Measurements from ENCODE around the gene PLCB1.

The PLCB1 gene

DNA sequence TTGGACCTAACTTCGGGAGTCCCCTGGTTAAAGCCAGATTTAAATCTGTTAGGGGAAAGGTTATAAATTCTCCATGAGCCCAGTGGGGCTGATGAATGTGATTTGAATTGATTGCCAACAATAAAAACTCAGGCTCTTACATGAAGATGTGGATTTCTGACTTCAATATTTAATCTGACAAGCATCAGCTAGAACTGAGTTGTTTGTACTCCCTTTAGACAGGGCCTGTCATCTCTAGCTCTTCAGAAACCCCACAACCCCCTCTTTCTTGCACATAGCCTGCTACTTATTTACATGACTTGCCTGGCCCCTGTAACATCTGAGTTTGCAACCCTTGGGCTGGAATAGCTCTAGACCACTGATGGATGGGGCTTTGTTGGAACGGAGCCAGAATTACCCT is 745.2 kb downstream of the PLCB1 start:
- H3K4me3 ChIP-seq (ENCODE audit: control insufficient read depth, low read depth, low read length), result no peak overlapping the region
- no peak for TF ChIP-seq CTCF (conservative IDR thresholded peaks at IDR 0.05; ENCODE audit: control insufficient read depth, insufficient read depth, low read depth, low read length)
- no peak for DNase-seq (ENCODE audit: low read depth)

GRCh38 chr20:8879669-8880068 is 747.6 kb downstream of the PLCB1 start:
- DNase-seq (ENCODE audit: low read depth), result no peak
- no peak for TF ChIP-seq CTCF (conservative IDR thresholded peaks at IDR 0.05; ENCODE audit: control insufficient read depth, insufficient read depth, low read depth, low read length)
- H3K4me3 ChIP-seq (ENCODE audit: control insufficient read depth, low read depth, low read length), result no peak overlapping the region

DNA sequence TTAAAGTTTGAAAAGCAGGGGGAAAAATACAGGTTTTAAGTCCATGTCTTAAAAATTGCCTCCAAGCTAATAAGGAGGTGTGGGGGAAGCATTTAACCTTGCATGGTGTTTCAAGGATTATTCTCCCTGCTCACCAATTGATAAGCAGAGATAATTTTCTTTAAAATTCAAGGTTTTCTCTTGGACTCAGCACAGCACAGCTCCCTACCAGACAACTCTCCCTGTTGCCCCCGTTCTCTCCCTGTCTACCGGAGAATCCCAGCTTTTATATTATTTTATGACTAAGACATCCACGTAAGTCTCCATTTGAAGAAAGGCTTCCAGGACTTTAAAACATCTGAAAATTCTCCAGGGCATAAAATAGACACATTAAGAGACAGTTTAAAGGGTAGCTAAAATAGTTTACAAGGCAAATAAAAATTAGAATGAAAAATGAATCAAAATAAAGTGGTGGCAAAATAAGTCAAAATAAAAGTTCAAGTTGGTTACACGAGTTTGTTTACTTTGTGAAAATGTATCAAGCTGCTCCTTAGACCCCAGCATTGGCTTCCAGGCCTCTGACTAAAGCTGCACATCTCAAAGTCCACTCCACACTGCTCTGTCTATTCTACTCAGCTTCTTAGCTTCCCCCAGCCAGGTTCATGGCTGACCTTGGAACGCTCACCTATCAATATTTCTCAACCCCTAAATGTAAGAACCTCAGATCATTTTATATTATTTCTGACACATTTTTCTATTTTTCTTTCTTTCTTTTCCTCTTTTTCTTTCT is 748.2 kb downstream of the PLCB1 start:
- H3K4me3 ChIP-seq (ENCODE audit: control insufficient read depth, low read depth, low read length), result no peak overlapping the region
- no peak for DNase-seq (ENCODE audit: low read depth)
- TF ChIP-seq CTCF (conservative IDR thresholded peaks at IDR 0.05; ENCODE audit: control insufficient read depth, insufficient read depth, low read depth, low read length), result no peak

DNA sequence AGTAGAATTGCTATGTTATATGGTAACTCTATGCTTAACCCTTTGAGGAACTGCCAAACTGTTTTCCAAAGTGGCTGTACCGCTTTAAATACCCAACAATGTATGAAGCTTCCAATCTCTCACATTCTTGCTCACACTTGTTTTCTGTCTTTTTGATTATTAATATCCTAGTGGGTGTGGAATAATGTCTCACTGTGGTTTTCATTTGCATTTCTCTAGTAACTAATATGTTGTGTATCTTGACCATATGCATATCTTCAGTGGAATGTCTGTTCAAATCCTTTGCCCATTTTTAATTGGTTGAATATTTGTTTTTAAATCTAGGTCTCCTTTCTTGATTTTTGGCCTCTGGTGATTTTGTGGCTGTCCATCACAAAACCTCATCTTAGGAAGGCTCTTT is 759.0 kb downstream of the PLCB1 start:
- DNase-seq (ENCODE audit: low read depth), result no peak
- no peak for TF ChIP-seq CTCF (conservative IDR thresholded peaks at IDR 0.05; ENCODE audit: control insufficient read depth, insufficient read depth, low read depth, low read length)
- H3K4me3 ChIP-seq (ENCODE audit: control insufficient read depth, low read depth, low read length), result no peak overlapping the region

DNA sequence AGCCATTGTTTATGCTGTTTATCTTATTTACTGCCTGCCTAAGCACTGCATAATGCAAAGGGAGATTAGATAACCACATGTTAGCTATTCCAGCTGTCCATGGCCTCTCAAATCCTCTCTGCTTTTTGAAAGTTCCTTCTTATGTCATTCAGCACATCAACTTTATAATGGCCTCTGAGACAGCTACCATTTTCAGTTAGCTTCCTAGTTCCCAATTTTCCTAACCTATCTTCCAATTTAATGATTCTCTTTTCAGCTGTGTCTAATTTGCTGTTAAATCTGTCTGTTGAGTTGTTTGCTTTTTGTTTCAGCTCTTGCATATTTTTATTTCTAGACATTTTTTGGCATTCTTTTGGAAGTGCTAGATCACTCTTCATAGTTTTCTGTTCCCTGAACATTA is 763.4 kb downstream of the PLCB1 start:
- no peak overlapping the region for H3K4me3 ChIP-seq (ENCODE audit: control insufficient read depth, low read depth, low read length)
- DNase-seq (ENCODE audit: low read depth), result no peak
- no peak for TF ChIP-seq CTCF (conservative IDR thresholded peaks at IDR 0.05; ENCODE audit: control insufficient read depth, insufficient read depth, low read depth, low read length)

GRCh38 chr20:8898823-8899222 is 766.8 kb downstream of the PLCB1 start:
- DNase-seq (ENCODE audit: low read depth), result no peak
- no peak overlapping the region for H3K4me3 ChIP-seq (ENCODE audit: control insufficient read depth, low read depth, low read length)
- TF ChIP-seq CTCF (conservative IDR thresholded peaks at IDR 0.05; ENCODE audit: control insufficient read depth, insufficient read depth, low read depth, low read length), result no peak

Data from fibroblast of mammary gland (primary cell).